ENCODE data around the gene CNST. TPM values are rescaled to one million over a fixed set of nuclear protein-coding genes. Genes with fewer than 3 reads are reported as not detected.
A peak's percentile ranks its signal among the peaks of the same experiment; 100 is the strongest.
"Not testable (repeated sequence)": the region's sequence is repeated elsewhere in the genome, so short reads cannot be mapped to it uniquely, and the experiment has no call there.

Gene CNST
- total RNA-seq, 1 donor from 2014 or later: 25.6 TPM

- Mint-ChIP-seq H3K27ac (peak overlapping the region; percentile 86), H3K9me3 (peaks cover 26% of the 10 kb centered on the region), H3K36me3 (no peaks in the 10 kb centered on the region), H3K4me1 (peaks cover 7% of the 10 kb centered on the region), H3K4me3 (no peak overlapping the region), H3K27me3 (ENCODE audit: insufficient read depth, low read depth) (peaks cover 13% of the 10 kb centered on the region)
- DNase-seq (ENCODE audit: low spot score): peak; percentile 14
- no peak overlapping the region for H3K9ac ChIP-seq
- H3K79me2 ChIP-seq (ENCODE audit: low read depth): no peaks in the 10 kb centered on the region
- H3K9me3 ChIP-seq (ENCODE audit: low read depth): no peaks in the 10 kb centered on the region
- H3K4me2 ChIP-seq: no peak overlapping the region
- H3K4me3 ChIP-seq: no peak overlapping the region
- H2AFZ ChIP-seq (replicated peaks): no peak overlapping the region
- no peak overlapping the region for H3K27ac ChIP-seq
- H3F3A ChIP-seq (ENCODE audit: low read depth): no peaks in the 10 kb centered on the region
- no peaks in the 10 kb centered on the region for H3K27me3 ChIP-seq
- no peak for TF ChIP-seq EZH2 (IDR thresholded peaks at IDR 0.05)
- no peak for TF ChIP-seq CTCF (IDR thresholded peaks at IDR 0.05)
- no peak for TF ChIP-seq EZH2phosphoT487 (IDR thresholded peaks at IDR 0.05)
- no peaks in the 10 kb centered on the region for H3K36me3 ChIP-seq
- H4K20me1 ChIP-seq (ENCODE audit: low read depth): no peaks in the 10 kb centered on the region
- H3K4me1 ChIP-seq: no peaks in the 10 kb centered on the region
These were observed 125.6 kb downstream of the CNST start for GRCh38 chr1:246691622-246692495.

GRCh38 chr1:246694213-246694895 lies 128.1 kb downstream of the CNST start:
- not testable (repeated sequence) for H3K4me3 Mint-ChIP-seq; H2AFZ ChIP-seq (replicated peaks); H3K4me2 ChIP-seq; H3K9me3 ChIP-seq (ENCODE audit: low read depth); H3K4me1 Mint-ChIP-seq; H3K4me1 ChIP-seq; H3K79me2 ChIP-seq (ENCODE audit: low read depth); DNase-seq (ENCODE audit: low spot score); H3K27ac Mint-ChIP-seq; H3K36me3 ChIP-seq; H4K20me1 ChIP-seq (ENCODE audit: low read depth); H3K9ac ChIP-seq; H3K4me3 ChIP-seq; H3K27me3 ChIP-seq; H3K36me3 Mint-ChIP-seq; H3K27ac ChIP-seq; H3F3A ChIP-seq (ENCODE audit: low read depth)
- peaks cover 13% of the 10 kb centered on the region for H3K27me3 Mint-ChIP-seq (ENCODE audit: insufficient read depth, low read depth)
- peaks cover 28% of the 10 kb centered on the region for H3K9me3 Mint-ChIP-seq

GRCh38 chr1:246695136-246695535 lies 128.9 kb downstream of the CNST start:
- Histone ChIP-seq H3K4me3 (no peak overlapping the region), H3K27ac (no peak overlapping the region), H4K20me1 (ENCODE audit: low read depth) (no peaks in the 10 kb centered on the region), H3K4me2 (no peak overlapping the region), H3K27me3 (no peaks in the 10 kb centered on the region), H3F3A (ENCODE audit: low read depth) (no peaks in the 10 kb centered on the region), H3K4me1 (no peaks in the 10 kb centered on the region), H3K79me2 (ENCODE audit: low read depth) (no peaks in the 10 kb centered on the region), H2AFZ (replicated peaks) (no peak overlapping the region), H3K36me3 (no peaks in the 10 kb centered on the region), H3K9me3 (ENCODE audit: low read depth) (no peaks in the 10 kb centered on the region), H3K9ac (no peak overlapping the region)
- no peaks in the 10 kb centered on the region for H3K36me3 Mint-ChIP-seq
- peaks cover 28% of the 10 kb centered on the region for H3K9me3 Mint-ChIP-seq
- peaks cover 7% of the 10 kb centered on the region for H3K4me1 Mint-ChIP-seq
- TF ChIP-seq CTCF (IDR thresholded peaks at IDR 0.05): no peak
- no peak for TF ChIP-seq EZH2phosphoT487 (IDR thresholded peaks at IDR 0.05)
- TF ChIP-seq EZH2 (IDR thresholded peaks at IDR 0.05): no peak
- H3K4me3 Mint-ChIP-seq: no peak overlapping the region
- H3K27ac Mint-ChIP-seq: no peak overlapping the region
- H3K27me3 Mint-ChIP-seq (ENCODE audit: insufficient read depth, low read depth): peaks cover 13% of the 10 kb centered on the region
- no peak for DNase-seq (ENCODE audit: low spot score)

GRCh38 chr1:246695666-246696065 lies 129.4 kb downstream of the CNST start:
- Histone ChIP-seq H3K4me3 (no peak overlapping the region), H2AFZ (replicated peaks) (no peak overlapping the region), H4K20me1 (ENCODE audit: low read depth) (no peaks in the 10 kb centered on the region), H3K9me3 (ENCODE audit: low read depth) (no peaks in the 10 kb centered on the region), H3K9ac (no peak overlapping the region), H3K4me2 (no peak overlapping the region), H3F3A (ENCODE audit: low read depth) (no peaks in the 10 kb centered on the region), H3K27ac (no peak overlapping the region), H3K79me2 (ENCODE audit: low read depth) (no peaks in the 10 kb centered on the region), H3K36me3 (no peaks in the 10 kb centered on the region), H3K27me3 (no peaks in the 10 kb centered on the region), H3K4me1 (no peaks in the 10 kb centered on the region)
- H3K27ac Mint-ChIP-seq: no peak overlapping the region
- peaks cover 28% of the 10 kb centered on the region for H3K9me3 Mint-ChIP-seq
- H3K4me3 Mint-ChIP-seq: no peak overlapping the region
- H3K4me1 Mint-ChIP-seq: peaks cover 7% of the 10 kb centered on the region
- no peak for DNase-seq (ENCODE audit: low spot score)
- no peaks in the 10 kb centered on the region for H3K36me3 Mint-ChIP-seq
- TF ChIP-seq CTCF (IDR thresholded peaks at IDR 0.05) (no peak), EZH2 (IDR thresholded peaks at IDR 0.05) (no peak), EZH2phosphoT487 (IDR thresholded peaks at IDR 0.05) (no peak)
- H3K27me3 Mint-ChIP-seq (ENCODE audit: insufficient read depth, low read depth): peaks cover 13% of the 10 kb centered on the region

All from neural progenitor cell (in vitro differentiated cells).